HG03575 (cell line): ENCODE data around the gene CDH4.

Experiments used
- ATAC-seq: cut with Tn5 transposase; IDR thresholded peaks from one replicate; pipeline ENCODE4 v1.9.1; 2021; ENCODE audit not compliant: unreplicated experiment, insufficient number of reproducible peaks, low FRiP score; ENCODE audit errors: extremely low read depth

Gene CDH4

DNA sequence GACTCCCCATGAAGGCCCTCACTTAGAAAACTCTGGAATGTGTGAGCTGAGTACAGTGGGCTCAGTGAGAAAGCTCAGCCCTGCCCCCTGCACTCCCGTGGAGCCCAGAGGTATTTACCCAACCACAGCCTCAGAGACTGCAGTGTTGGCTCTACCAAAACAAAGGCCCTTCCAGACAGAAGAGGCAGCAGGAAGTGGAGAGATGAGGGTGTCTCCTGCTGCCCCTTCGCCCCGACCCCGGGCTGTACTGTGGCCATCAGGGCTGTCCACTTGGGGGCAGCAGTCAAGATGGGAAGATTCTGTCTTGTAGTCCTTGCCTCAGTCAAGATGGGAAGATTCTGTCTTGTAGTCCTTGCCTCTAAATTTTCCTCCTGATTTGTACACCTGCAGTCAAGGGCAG lies 472.3 kb downstream of the CDH4 start:
- ATAC-seq = no peak

DNA sequence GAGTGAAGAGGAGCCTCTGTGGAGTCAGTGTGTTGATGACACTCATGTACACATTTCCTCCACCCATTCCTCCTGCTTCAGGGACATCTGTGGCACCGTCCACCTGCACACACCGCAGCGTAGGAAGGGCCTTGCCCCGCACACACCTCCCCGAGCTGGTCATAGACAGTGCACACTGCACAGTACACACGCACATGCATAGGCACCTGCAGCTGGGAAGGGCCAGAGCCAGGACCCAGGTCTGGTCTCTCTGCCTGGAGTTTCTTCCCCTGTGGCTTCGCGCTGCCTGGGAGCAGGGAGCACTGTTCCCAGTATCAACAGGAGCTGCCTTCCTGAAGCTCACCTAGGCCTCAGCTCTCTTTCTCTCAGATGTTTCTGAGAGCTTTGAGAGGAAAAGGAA lies 473.1 kb downstream of the CDH4 start:
- no peak for ATAC-seq

GRCh38 chr20:61725966-61726365 lies 473.9 kb downstream of the CDH4 start:
- ATAC-seq = no peak

DNA sequence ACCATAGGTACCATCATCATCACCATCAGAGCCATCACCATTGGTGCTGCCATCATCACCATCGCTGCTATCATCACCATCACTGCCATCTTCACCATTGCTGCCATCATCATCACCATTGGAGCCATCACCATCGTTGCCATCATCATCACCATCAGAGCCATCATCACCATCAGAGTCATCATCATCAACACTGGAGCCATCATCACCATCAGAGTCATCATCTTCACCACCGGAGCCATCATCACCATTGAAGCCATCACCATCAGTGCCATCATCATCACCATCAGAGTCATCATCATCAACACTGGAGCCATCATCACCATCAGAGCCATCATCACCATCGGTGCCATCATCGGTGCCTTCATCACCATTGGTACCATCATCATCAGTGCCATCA lies 474.9 kb downstream of the CDH4 start:
- ATAC-seq = no peak

DNA sequence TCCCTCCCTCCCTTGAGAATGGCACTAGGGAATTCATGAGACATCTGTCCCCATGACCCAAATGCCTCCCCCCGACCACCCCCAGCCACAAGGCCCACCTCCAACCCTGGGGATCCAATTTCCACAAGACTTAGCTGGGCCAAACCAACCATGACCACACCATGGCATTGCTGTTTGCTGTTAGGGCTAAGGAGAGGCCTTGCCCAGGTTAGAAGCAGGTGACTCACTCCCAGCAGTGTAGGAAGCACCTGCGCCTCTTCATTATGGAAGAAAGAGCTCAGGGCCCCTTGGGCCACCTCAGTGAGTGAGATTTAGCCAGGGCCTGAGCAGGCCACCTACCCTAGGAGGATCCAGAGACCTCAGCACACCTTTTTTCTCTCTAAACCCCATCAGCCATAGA lies 475.7 kb downstream of the CDH4 start:
- ATAC-seq = no peak

- ATAC-seq = no peak
Observed at GRCh38 chr20:61728326-61728725, 476.3 kb downstream of the CDH4 start.

GRCh38 chr20:61728786-61729770 lies 477.0 kb downstream of the CDH4 start:
- ATAC-seq = no peak

GRCh38 chr20:61730631-61731362 lies 478.7 kb downstream of the CDH4 start:
- no peak for ATAC-seq

DNA sequence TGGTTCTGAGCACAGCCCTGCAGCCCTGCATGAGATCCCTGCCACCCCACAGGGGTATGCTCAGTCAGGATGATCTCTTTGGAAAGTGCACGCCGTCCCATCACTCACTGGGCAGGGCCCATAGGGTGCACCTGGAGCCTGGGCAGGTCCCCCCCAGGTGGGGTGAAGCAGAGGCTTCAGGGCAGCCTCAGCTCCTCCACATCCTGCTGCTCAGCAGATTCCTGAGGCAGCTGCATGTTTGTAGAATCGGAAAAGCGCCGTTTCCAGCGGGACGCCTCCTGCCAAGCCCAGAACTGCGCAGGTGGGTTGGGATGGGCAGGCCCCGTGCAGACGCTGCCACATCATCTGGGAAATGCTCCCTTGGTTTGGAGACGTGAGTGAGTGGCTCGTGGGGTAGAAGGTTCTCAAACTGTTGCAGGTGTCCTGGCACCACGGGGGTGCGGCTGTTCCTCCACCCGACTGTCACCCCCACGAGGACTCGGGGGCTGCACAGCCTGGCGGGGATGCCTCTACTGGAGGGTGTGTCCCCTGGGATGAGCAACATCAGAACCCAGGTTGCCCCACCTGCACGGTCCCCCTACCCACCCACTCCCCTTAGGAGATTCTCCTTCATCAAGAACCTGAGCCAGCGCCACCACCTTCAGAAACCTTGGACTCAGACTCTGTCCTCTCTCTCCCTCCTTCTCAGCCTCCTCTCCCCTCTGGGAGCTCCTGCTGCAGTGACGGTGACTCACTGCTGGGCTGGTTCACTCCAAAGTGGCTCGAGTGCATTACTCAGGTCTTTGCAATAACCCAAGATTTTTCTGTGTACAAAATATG lies 479.5 kb downstream of the CDH4 start:
- no peak for ATAC-seq

- no peak for ATAC-seq
Observed at GRCh38 chr20:61732511-61733210, 480.6 kb downstream of the CDH4 start.

DNA sequence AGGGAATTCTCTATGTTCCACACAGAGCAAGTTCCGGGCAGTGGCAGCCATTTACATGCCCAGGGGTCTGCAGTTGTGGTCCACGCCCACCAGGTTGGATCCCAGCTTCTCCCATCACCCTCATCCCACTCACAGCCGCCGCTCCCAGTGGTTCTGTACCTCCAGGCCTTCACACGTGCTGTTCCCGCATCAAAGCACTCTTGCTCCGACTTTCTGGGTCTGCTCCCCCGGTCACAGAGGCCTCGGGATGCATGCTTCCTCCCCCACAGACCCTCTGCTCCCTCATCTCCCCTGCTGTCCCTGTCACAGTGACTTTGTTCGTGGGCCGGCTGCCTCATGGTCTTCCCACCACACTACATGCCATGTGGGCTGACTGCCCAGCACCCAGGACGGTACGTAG lies 481.2 kb downstream of the CDH4 start:
- ATAC-seq = no peak

DNA sequence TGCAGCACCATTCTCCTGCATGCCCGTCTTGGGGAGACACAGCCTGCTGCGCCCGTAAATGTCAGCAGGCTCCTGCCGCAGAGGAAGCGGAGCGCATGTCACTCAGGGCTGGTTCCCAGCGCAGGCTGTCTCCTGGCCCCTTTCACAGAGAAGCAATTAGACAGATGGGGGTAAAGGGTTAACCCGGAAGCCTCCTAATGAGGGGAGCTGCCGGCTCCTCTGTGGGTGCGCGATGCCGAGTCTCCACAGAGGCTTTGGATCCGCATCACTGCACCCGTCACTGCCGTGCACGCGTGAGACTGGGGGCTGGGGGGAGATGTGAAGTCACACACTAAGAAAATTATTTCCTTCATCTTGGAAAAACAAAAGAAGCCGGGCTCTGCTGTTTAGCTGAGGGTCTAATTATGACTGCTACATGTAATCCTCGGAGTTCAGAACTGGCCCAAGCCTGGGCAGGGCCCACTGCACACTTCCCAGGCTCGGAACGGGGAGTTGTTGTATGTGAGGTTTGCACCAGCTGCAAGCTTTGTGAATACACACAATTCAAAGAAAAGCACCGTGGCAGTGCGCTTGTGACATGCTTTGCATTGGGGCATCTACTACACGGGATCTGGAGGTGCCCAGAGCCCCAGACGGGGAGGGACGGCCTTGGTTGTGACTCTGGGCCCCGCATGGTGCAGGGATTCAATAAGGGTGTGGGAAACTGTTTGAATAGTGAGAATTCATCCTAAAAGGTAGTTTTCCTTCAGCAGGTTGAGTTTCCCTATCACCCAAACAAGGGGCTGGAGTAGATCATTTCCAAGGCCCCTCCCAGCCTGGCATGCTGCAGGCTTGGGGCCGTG lies 482.1 kb downstream of the CDH4 start:
- ATAC-seq = no peak

DNA sequence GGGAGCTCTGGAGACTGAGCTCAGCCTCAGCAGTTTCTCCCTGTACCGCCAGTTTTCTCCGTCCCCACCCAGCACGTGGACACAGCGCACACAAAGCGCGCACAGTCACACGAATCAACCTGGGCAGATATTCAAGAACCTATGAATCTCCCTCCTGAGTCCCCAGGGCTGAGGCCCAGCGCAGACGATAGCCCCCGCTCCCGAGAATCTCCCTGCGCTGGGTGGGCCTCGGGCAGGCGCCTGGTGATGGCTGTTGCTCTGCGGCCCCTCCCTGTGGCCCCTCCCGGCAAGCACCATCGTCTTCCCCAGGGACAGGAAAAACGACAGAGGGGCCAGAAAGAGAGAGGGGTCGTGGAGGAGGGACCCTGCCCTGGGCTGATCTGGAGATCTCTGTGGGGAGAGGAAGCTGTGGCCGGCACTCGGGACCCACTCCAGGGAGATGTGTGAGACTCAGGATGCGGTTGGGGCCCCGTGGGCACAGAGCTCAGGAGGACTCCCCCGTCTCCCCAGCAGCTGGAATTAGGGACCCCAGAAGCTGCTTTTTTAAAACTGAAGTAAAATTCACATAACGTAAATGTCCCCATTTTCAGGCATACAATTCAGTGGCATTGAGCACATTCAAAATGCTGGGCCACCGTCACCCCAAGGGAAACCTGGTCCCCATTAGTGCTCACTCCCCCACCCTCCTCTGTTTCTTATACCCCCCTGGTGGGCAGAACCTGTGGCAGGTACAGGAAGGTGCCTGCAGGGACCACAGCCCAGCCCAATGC lies 482.9 kb downstream of the CDH4 start:
- no peak for ATAC-seq

DNA sequence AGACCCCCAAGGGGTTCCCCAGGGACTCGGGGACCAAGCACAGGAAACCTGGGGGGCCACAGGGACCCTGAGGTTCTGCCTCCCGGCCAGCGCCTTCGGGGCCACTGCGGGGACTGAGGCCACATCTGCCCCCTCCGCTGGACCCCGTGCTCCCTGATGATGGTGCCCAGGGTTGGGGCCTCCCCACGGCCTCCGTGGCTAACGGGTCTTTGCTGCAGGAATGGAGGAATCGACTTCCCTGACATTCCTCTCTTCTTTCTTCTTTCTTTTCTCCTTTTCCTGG lies 483.4 kb downstream of the CDH4 start:
- no peak for ATAC-seq

DNA sequence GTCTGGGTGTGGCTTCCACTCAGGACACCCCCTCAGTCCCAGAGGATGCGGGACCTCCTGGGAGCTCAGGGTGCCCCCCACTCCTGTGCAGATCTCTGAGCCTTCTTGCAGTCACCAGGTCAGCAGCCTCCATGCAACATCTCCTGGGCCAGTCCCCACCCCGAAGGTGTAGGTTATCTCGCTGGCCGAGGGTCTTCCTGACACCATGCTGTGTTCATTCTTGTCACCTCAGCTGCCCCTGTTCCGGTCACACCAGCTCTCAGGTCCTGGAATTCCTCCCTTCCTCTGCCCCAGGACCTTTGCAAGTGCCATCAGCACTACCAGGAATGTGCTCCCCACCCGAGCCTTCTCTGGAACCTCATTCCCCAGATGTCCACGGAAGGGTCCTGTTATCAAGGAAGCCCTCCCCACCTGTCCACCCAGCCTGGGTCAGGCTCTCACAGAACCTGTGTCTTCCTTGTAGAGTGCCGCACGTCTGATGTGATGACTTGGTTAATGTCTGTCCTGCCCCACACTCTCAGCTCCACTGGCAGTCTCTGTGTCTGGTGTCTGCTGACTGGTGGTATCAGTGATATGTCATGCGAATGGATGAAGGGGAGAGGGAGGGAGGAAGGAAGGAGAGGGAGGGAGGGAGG lies 484.1 kb downstream of the CDH4 start:
- no peak for ATAC-seq

GRCh38 chr20:61736751-61737310 lies 484.8 kb downstream of the CDH4 start:
- no peak for ATAC-seq

- ATAC-seq = no peak
Observed at GRCh38 chr20:61737346-61737745, 485.3 kb downstream of the CDH4 start.
